Measurements from ENCODE around the gene CORO2B.

The CORO2B gene

GRCh38 chr15:68699124-68699880, 120.5 kb downstream of the CORO2B start:
- no peak for DNase-seq (ENCODE audit: low read depth in 3 of 3)

GRCh38 chr15:68699881-68700454, 121.2 kb downstream of the CORO2B start:
- no peak for DNase-seq (ENCODE audit: low read depth in 3 of 3)

GRCh38 chr15:68700455-68701123, 121.8 kb downstream of the CORO2B start:
- no peak for DNase-seq (ENCODE audit: low read depth in 3 of 3)

DNA sequence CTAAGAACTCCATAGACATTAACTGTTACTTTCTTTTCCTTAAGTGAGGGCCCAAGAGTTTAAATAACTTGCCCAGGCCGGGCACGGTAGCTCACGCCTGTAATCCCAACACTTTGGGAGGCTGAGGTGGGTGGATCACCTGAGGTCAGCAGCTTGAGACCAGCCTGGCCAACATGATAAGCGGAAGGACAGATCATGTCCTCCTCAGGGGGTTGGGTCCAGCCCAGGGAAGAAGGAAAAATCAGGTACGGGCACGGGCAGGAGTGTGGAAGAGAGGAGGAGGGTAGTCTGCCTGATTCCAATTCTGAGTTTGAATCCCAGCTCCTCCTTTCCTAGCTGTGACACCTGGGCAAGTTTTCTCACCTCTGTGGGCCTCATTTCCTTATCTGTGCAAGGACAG, 123.1 kb downstream of the CORO2B start:
- no peak for DNase-seq (ENCODE audit: low read depth in 3 of 3)

DNA sequence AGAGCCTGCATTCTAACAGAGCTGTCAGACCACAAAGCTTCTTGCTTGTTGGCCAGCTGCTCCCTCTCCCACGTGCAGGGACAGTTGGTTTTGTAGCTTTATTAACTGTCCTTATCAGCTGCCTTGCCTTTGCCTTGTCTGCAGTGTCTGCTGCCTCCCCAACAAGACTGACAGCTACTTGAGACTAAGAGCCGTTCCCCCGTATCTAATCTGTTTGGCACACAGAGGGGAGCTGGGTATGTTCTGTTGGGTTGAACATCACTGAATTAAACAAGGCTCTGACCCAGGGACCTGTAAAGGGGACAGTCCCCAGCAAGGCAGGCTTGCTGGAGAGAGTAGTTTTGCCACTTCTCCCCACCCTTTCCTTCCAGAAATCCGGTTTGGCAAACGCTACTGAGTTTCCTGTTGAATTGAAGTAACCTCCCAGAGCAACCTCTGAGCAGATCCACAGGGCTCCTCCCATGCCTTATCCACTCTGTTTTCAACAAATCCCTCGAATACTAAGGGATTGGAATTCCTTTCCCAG, 125.8 kb downstream of the CORO2B start:
- DNase-seq (ENCODE audit: low read depth in 3 of 3): no peak

GRCh38 chr15:68706256-68706655, 127.5 kb downstream of the CORO2B start:
- DNase-seq (ENCODE audit: low read depth in 3 of 3): no peak

DNA sequence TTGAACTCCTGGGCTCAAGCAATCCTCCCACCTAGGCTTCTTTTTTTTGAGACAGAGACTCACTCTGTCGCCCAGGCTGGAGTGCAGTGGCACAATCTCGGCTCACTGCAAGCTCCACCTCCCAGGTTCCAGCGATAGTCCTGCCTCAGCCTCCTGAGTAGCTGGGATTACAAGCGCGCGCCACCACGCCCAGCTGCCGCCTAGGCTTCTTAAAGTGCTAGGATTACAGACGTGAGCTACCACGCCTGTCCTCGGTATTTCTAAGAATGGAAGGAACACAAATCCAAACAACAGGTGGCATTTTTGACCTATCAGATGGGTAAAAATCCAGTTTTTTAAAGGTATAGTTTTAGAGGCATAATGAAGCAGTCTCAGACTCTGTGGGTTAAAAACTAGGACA, 128.1 kb downstream of the CORO2B start:
- no peak for DNase-seq (ENCODE audit: low read depth in 3 of 3)

DNA sequence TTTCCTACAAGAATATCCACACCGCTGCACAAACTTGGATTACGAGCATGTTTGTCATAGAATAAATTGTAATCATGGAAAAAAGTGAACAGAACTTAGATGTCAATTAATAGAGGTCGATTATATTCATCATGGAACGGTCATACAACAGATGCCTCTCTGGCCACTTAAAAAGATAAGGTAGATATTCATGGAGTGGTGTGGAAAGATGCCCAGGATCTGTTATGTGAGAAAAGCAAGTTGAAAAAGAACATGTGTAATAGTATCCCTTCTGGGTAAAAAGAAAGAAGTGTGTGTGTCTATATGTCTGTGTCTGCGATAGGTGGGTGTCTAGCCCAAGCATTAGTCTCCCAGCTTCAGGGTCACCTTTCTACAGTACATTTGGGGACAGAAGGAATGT, 128.6 kb downstream of the CORO2B start:
- DNase-seq (ENCODE audit: low read depth in 3 of 3): no peak

DNA sequence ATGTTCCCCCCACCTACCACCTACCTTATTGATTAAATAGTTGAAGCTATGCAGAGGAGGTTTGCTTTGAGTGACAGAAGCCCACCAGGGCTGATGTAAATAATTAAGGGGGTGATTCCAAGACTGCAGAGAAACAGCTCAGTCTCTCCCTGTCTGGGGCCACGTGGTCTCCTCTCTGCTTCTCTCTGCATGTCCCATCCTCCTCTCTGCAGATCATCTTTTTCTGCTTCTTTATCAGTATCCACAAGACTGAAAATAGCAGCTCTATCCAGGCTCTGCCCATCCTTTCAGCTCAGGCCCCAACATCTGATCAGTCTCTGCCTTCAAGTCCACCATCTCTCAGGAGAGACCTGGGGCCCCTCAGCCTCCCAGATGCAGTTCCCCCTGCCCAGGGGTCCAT, 131.1 kb downstream of the CORO2B start:
- DNase-seq (ENCODE audit: low read depth in 3 of 3): no peak

DNA sequence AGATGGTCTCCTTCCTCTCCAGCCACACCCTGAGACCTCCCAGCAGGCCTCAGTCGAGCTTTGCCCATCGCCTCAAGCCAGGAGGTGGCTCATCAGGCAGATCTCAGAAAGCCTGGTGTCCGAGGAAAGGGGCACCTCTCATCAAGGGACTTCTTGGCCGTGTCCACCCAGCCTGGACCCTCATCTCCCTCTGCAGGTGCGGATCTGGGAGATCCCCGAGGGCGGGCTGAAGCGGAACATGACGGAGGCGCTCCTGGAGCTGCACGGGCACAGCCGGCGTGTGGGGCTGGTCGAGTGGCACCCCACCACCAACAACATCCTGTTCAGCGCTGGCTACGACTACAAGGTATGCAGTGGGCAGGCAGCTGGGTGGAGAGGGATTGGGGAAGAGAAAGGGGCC, 131.7 kb downstream of the CORO2B start:
- no peak for DNase-seq (ENCODE audit: low read depth in 3 of 3)

DNA sequence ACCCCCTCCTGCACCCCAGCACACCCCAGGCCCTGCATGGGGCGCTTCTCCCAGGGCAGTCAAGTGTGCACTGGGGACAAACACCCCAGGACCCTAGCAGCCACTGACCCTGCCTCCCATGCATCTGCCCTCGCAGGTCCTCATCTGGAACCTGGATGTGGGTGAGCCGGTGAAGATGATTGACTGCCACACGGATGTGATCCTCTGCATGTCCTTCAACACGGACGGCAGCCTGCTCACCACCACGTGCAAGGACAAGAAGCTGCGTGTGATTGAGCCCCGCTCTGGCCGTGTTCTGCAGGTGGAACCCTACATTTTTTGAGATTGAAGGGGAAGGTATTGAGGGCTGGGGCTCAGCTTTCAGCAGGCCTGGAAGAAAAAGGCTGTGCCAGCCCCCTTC, 132.6 kb downstream of the CORO2B start:
- no peak for DNase-seq (ENCODE audit: low read depth in 3 of 3)

DNA sequence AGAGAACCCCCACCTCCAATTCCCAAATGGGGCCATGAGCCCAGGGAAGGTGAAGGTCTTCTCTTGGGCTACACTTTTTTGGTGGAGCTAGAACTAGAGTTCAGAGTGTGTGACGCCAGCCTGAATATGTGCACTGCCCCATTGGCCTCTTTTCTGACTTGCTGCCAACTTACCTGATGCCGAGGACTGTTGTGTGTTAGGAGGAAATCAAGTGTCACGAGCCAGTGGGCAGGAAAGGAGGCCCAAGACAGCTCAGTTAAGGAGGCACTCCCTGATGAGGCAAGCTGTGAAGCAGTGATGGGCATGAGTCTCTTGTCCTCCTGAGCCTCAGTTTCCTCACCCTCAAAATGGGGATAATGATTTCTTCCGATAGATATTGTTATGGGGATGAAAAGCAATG, 134.1 kb downstream of the CORO2B start:
- DNase-seq (ENCODE audit: low read depth in 3 of 3): no peak

- DNase-seq (ENCODE audit: low read depth in 3 of 3): no peak
These were observed 135.1 kb downstream of the CORO2B start for GRCh38 chr15:68713874-68714273.

DNA sequence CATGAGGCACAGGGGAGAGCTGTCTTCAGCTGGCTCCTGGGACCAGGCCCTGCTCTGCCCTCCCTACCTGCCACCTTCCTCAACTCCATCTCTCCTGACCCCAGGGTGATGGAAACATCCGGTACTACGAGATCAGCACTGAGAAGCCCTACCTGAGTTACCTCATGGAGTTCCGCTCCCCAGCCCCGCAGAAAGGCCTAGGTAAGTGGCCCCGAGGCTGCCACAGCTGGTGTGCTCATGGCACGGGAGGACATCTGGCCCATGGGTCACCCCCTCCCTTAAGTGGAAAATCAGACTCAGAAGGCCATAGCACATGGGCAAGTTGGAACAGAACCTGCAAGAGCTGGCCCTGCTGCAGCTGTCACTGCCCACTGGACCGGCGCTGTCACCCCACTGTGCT, 136.3 kb downstream of the CORO2B start:
- DNase-seq (ENCODE audit: low read depth in 3 of 3): no peak

GRCh38 chr15:68717951-68718350, 139.2 kb downstream of the CORO2B start:
- DNase-seq (ENCODE audit: low read depth in 3 of 3): no peak

DNA sequence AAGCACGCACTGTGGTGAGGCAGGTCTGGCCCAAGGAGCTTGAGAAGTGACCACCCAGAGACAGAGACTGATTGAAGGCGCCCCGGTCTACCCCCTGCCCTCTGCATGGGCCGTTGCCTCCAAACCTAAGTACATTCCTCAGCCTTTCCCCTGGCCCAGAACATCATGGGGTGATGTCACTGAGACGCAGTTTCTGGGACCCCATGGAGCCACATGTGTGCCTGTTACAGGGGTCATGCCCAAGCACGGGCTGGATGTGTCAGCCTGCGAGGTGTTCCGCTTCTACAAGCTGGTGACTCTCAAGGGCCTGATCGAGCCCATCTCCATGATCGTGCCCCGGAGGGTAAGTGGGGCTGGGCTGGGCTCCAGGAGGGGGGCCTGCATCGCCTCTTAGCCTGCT, 139.7 kb downstream of the CORO2B start:
- DNase-seq (ENCODE audit: low read depth in 3 of 3): no peak

DNA sequence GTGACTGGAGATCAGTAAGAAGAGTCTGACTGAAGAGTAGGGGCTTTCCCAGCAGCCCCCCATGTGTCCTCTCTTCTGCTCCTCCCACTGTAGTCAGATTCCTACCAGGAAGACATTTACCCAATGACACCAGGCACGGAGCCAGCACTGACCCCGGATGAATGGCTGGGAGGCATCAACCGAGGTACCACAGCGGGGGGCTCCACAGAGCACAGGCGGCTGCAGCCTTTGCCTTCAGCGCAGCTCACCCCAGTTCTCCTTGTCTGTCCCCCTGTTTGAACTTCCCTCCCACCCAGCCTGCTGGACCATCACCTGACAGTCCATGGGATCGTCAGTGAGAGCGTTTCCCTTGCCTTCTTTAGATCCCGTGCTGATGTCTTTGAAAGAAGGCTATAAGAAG, 140.3 kb downstream of the CORO2B start:
- DNase-seq (ENCODE audit: low read depth in 3 of 3): no peak

GRCh38 chr15:68719672-68720071, 140.9 kb downstream of the CORO2B start:
- DNase-seq (ENCODE audit: low read depth in 3 of 3): no peak

DNA sequence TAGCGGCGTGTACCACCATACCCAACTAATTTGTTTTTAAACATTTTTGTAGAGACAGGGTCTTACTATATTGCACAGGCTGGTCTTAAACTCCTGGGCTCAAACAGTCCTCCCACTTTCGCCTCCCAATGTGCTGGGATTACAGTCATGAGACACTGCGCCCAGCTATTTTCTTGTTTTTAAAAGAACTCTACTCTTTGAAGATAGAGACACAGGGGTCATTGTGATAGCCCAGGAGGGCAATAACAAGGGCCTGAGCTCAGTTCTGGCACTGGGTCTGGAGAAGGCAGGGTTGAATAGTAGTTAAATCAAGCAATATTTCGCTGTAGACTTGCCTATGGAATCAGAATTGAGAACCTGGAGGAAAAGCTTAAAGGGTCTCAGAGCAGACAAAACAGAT, 143.1 kb downstream of the CORO2B start:
- DNase-seq (ENCODE audit: low read depth in 3 of 3): no peak

- DNase-seq (ENCODE audit: low read depth in 3 of 3): no peak
These were observed 146.9 kb downstream of the CORO2B start for GRCh38 chr15:68725736-68726135.

DNA sequence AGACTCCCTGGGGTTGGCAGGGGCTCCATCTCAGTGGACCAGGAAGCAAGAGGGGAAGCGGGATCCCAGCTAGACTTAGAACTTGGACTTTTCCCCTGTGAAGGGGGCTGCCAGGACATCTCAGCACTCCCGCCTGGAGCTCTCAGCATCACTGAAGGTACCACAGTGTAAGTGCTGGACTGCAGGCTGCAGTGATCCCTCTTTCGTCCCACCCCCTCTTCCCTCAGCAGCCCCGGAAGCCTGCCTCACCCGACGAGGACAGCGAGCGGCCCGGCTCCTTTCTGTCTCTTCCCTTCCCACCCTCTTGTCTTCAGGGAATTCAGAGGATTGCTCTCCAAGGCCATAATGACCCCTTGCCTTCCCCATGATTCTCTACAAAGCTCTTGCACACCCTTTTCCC, 147.5 kb downstream of the CORO2B start:
- no peak for DNase-seq (ENCODE audit: low read depth in 3 of 3)

- DNase-seq (ENCODE audit: low read depth in 3 of 3): no peak
These were observed 151.1 kb downstream of the CORO2B start for GRCh38 chr15:68729789-68730411.
